ENCODE results near the gene RAPGEF4. TPM values are rescaled to one million over a fixed set of nuclear protein-coding genes. Genes with fewer than 3 reads are reported as not detected.

The RAPGEF4 gene
- total and polyA plus RNA-seq, 5 experiments from 2014 or later, result 0.40 to 1.8 (median 1.2) TPM; not detected in 2

GRCh38 chr2:172842511-172843265 is 107.0 kb downstream of the RAPGEF4 start:
- Mint-ChIP-seq H3K9me3 (no peaks in the 10 kb centered on the region), H3K36me3 (no peaks in the 10 kb centered on the region), H3K27me3 (peaks cover 0 to 16% (median 2%) of the 10 kb centered on the region in 5 donors), H3K27ac (no peak overlapping the region), H3K4me1 (no peaks in the 10 kb centered on the region), H3K4me3 (no peak overlapping the region)
- POLR2A ChIA-PET, result interaction anchor here (0.7 kb wide), 1 partner anchor 9 kb away, joined by 3 read pairs; no protein-coding TSS in a partner anchor
- DNase-seq (no peak), ATAC-seq (no peak)

GRCh38 chr2:172843266-172843582 is 107.6 kb downstream of the RAPGEF4 start:
- no peak for ATAC-seq
- no peak for DNase-seq
- Mint-ChIP-seq H3K27ac (no peak overlapping the region), H3K4me3 (no peak overlapping the region), H3K36me3 (no peaks in the 10 kb centered on the region), H3K9me3 (no peaks in the 10 kb centered on the region), H3K27me3 (peaks cover 0 to 16% (median 0%) of the 10 kb centered on the region in 5 donors), H3K4me1 (no peaks in the 10 kb centered on the region)
- POLR2A ChIA-PET, result no interaction called here

DNA sequence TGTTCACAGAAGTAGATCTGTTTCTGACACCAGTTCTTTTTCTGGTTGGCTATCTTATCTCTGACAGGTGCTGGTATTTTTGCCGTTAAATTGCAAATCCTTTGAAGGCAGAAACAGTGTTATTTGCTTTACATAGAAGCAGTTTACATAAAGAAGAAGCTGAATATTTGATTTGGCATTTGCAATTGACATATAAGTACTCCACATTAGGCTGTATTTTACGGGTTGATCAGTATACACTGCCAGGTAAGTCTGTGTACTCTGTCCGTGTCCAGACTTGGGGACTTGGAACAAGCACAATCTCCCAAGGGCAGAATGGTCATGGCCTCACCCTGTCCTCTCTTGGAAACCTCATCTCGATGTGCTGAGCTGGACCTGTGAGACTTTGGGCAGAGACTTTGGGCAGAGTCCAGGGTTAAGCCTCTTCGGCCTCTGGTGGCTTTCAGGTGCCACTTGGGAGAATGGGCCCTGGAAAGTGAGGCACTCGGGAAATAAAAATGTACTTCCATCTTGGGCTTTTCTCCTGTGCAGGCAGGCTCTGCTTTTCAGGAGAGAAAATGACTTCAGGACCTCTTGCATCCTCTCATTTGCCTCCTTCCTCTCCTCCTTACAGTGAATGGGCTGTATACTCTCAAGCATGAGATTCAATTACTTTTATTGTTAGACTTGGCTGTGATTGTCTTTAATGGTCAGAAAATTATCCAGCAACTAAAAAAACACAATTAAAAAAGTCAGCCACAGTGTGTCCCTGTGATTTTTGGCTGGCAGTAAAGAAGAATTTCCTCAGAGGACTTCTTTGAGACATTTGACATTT is 108.5 kb downstream of the RAPGEF4 start:
- H3K27me3 Mint-ChIP-seq, result peaks cover 0 to 16% (median 0%) of the 10 kb centered on the region in 5 donors
- POLR2A ChIA-PET, result no interaction called here
- H3K27ac Mint-ChIP-seq, result no peak overlapping the region
- no peaks in the 10 kb centered on the region for H3K4me1 Mint-ChIP-seq
- DNase-seq (no peak), ATAC-seq (no peak)
- no peak overlapping the region for H3K4me3 Mint-ChIP-seq
- H3K9me3 Mint-ChIP-seq, result no peaks in the 10 kb centered on the region
- H3K36me3 Mint-ChIP-seq, result no peaks in the 10 kb centered on the region

- peaks cover 0 to 14% (median 0%) of the 10 kb centered on the region in 5 donors for H3K27me3 Mint-ChIP-seq
- H3K27ac Mint-ChIP-seq, result no peak overlapping the region
- no peak for DNase-seq
- H3K4me3 Mint-ChIP-seq, result no peak overlapping the region
- H3K4me1 Mint-ChIP-seq, result no peaks in the 10 kb centered on the region
- POLR2A ChIA-PET, result no interaction called here
- no peaks in the 10 kb centered on the region for H3K36me3 Mint-ChIP-seq
- no peak for ATAC-seq
- H3K9me3 Mint-ChIP-seq, result no peaks in the 10 kb centered on the region
These were observed 109.5 kb downstream of the RAPGEF4 start for GRCh38 chr2:172845028-172845630.

GRCh38 chr2:172846551-172846950 is 110.9 kb downstream of the RAPGEF4 start:
- POLR2A ChIA-PET, result no interaction called here
- ATAC-seq (no peak), DNase-seq (no peak)
- H3K9me3 Mint-ChIP-seq, result peaks cover 0 to 9% (median 4%) of the 10 kb centered on the region in 9 donors
- H3K27me3 Mint-ChIP-seq, result peaks cover 0 to 9% (median 0%) of the 10 kb centered on the region in 5 donors
- H3K36me3 Mint-ChIP-seq, result peaks cover 0 to 9% (median 0%) of the 10 kb centered on the region in 3 donors
- no peak overlapping the region for H3K4me3 Mint-ChIP-seq
- H3K4me1 Mint-ChIP-seq, result no peaks in the 10 kb centered on the region
- no peak overlapping the region for H3K27ac Mint-ChIP-seq

DNA sequence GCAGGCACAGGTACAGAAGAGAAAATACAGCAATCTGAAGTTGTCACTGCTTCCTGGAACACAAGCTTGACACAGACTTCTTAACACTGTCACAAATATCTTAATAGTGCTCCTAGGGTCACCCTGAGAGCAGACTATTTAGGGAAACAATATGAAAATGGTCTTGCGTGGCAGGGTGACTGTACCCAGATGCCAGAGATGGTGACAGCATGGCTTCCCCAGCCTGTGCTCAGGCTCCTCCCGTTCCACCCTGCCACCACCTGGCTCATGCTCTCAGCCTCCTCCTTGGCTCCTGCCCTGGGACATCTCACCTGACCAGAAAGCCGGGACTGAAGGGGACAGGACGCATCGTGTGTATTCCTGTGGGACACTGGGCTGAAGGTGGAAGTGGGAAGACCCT is 111.5 kb downstream of the RAPGEF4 start:
- POLR2A ChIA-PET, result no interaction called here
- no peaks in the 10 kb centered on the region for H3K4me1 Mint-ChIP-seq
- peaks cover 0 to 9% (median 0%) of the 10 kb centered on the region in 3 donors for H3K36me3 Mint-ChIP-seq
- peaks cover 0 to 11% (median 4%) of the 10 kb centered on the region in 9 donors for H3K9me3 Mint-ChIP-seq
- H3K27ac Mint-ChIP-seq, result no peak overlapping the region
- DNase-seq (no peak), ATAC-seq (no peak)
- peaks cover 0 to 5% (median 0%) of the 10 kb centered on the region in 5 donors for H3K27me3 Mint-ChIP-seq
- H3K4me3 Mint-ChIP-seq, result no peak overlapping the region

DNA sequence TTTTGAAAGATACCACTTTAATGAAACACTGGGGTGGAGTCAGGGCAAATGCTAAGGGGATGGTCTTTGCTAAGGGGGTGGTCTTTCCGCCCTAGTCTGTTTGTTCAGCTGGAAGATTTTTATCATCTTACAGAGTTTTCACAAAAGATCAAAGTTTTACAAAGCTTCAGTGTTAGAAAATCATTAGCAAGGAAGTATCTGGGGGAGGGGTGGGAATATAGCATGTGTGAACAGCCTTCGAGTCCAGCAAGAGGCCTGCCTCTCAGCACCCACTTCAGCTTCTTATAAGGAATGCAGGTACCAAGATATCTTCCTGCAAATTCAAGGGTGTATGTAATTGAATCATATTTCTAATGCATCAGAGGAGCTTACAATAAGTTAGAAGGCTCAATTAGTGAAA is 112.9 kb downstream of the RAPGEF4 start:
- POLR2A ChIA-PET, result no interaction called here
- Mint-ChIP-seq H3K27me3 (peaks cover 0 to 1% (median 0%) of the 10 kb centered on the region in 5 donors), H3K4me3 (no peak overlapping the region), H3K27ac (peak overlapping the region in 1 of 10 donors; percentile 18), H3K36me3 (peaks cover 0 to 9% (median 2%) of the 10 kb centered on the region in 3 donors), H3K4me1 (no peaks in the 10 kb centered on the region), H3K9me3 (peaks cover 0 to 15% (median 7%) of the 10 kb centered on the region in 9 donors)
- DNase-seq, result no peak
- no peak for ATAC-seq

GRCh38 chr2:172849519-172850217 is 114.0 kb downstream of the RAPGEF4 start:
- POLR2A ChIA-PET, result interaction anchor here (0.7 kb wide), 1 partner anchor 21 kb away, joined by 3 read pairs; no protein-coding TSS in a partner anchor
- peaks cover 0 to 16% (median 2%) of the 10 kb centered on the region in 3 donors for H3K36me3 Mint-ChIP-seq
- ATAC-seq, result no peak
- no peaks in the 10 kb centered on the region for H3K4me1 Mint-ChIP-seq
- H3K27ac Mint-ChIP-seq, result no peak overlapping the region
- peaks cover 0 to 2% (median 0%) of the 10 kb centered on the region in 5 donors for H3K27me3 Mint-ChIP-seq
- no peak for DNase-seq
- H3K9me3 Mint-ChIP-seq, result peaks cover 4 to 22% (median 9%) of the 10 kb centered on the region in 9 donors
- H3K4me3 Mint-ChIP-seq, result no peak overlapping the region

DNA sequence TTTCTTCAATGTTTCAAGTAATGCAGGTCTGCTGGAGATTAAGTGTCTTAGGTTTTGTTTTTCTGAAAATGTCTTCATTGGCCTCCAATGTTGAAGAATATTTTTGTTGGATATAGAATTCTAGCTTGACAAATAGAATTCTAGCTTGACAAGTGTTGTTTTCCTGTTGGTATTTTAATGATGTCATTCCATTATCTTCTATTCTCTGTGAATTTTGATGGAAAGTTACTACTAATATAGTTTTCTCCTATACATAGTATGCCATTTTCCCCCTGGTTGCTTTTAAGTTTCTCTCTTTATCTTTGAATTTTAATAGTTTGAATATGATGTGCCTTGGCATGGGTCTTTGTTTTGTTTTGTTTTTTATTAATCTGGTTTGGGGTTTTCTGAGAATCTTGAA is 119.9 kb downstream of the RAPGEF4 start:
- Mint-ChIP-seq H3K27me3 (peaks cover 0 to 7% (median 2%) of the 10 kb centered on the region in 5 donors), H3K36me3 (peaks cover 0 to 24% (median 6%) of the 10 kb centered on the region in 3 donors), H3K9me3 (peaks cover 4 to 28% (median 13%) of the 10 kb centered on the region in 9 donors), H3K4me1 (no peaks in the 10 kb centered on the region), H3K27ac (no peak overlapping the region), H3K4me3 (no peak overlapping the region)
- ATAC-seq (no peak), DNase-seq (no peak)
- POLR2A ChIA-PET, result no interaction called here

DNA sequence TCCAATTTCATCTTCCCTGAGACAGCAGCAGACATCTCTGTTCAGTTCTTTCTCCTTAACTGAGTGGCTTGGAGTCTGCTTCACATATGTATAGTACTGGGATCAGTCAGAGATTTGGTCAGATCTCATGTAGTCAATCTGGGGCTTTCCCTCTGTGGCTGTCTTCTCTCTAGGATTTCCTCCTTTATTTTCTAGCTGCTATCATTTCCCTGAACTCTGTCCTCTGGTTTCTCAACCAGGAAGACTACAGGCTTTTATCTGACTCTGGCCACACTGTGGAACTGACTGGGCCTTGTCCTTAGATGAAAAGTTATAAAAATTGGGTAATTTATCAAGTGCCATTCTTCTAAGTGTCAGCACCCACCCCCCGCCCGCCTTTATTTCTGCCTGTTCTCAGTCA is 121.0 kb downstream of the RAPGEF4 start:
- peaks cover 0 to 22% (median 12%) of the 10 kb centered on the region in 9 donors for H3K9me3 Mint-ChIP-seq
- no peak overlapping the region for H3K27ac Mint-ChIP-seq
- peaks cover 0 to 13% (median 4%) of the 10 kb centered on the region in 5 donors for H3K27me3 Mint-ChIP-seq
- DNase-seq (no peak), ATAC-seq (no peak)
- POLR2A ChIA-PET, result interaction anchor here (0.6 kb wide), 1 partner anchor 756 kb away, joined by 4 read pairs; no protein-coding TSS in a partner anchor
- no peaks in the 10 kb centered on the region for H3K4me1 Mint-ChIP-seq
- H3K36me3 Mint-ChIP-seq, result peaks cover 0 to 16% (median 6%) of the 10 kb centered on the region in 3 donors
- H3K4me3 Mint-ChIP-seq, result no peak overlapping the region

GRCh38 chr2:172858473-172858745 is 122.8 kb downstream of the RAPGEF4 start:
- H3K4me3 Mint-ChIP-seq, result no peak overlapping the region
- H3K4me1 Mint-ChIP-seq, result no peaks in the 10 kb centered on the region
- H3K27ac Mint-ChIP-seq, result no peak overlapping the region

DNA sequence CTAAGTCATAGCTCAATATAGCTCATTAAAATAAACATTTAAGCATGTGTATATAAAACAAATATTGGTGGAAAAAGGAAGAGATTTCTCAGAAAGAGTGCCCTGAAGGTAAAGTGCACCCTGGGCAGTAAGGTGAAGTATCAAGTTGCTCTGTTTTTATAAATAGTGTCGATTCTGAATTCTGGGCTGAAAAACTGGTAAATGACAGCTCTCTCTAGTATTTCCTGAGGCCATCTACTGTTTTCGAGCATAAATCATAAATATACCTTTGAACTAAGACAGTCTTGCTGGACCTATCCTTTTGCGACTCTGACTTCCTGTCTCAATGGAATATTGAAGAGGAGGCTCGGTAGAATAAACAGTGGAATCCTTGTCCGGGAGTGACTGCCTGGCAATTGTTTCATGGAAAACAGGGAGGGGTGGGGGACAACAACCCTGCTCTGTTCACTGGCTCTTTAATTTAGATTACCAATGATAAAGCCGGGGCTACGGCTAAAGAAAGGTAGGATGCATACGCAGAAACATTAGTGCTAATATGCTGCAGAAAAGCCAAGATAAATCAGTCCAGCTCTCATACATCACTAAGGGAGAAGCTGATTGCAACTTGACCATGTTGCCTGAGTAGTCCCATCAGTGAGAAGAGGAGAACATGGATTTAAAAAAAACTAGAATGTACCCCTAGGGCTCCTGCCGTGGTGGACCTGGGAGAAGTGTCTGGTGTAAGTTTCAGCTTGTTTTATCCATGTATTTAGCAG is 124.1 kb downstream of the RAPGEF4 start:
- Mint-ChIP-seq H3K4me1 (no peaks in the 10 kb centered on the region), H3K27ac (no peak overlapping the region), H3K4me3 (no peak overlapping the region), H3K36me3 (peaks cover 0 to 7% (median 4%) of the 10 kb centered on the region in 3 donors), H3K27me3 (peaks cover 7 to 21% (median 13%) of the 10 kb centered on the region in 5 donors), H3K9me3 (peaks cover 0 to 8% (median 3%) of the 10 kb centered on the region in 9 donors)
- no peak for ATAC-seq
- no peak for DNase-seq
- POLR2A ChIA-PET, result no interaction called here

More at GRCh38 chr2:172858473-172858745, 122.8 kb downstream of the RAPGEF4 start:
- DNase-seq (no peak), ATAC-seq (no peak)
- POLR2A ChIA-PET, result no interaction called here
- H3K36me3 Mint-ChIP-seq, result peaks cover 0 to 16% (median 5%) of the 10 kb centered on the region in 3 donors
- peaks cover 5 to 20% (median 13%) of the 10 kb centered on the region in 5 donors for H3K27me3 Mint-ChIP-seq
- H3K9me3 Mint-ChIP-seq, result peaks cover 0 to 13% (median 8%) of the 10 kb centered on the region in 9 donors
